Measurements from ENCODE around the gene AGBL1. TPM values are rescaled to one million over a fixed set of nuclear protein-coding genes. Genes with fewer than 3 reads are reported as not detected.
"Not testable (repeated sequence)": the region's sequence is repeated elsewhere in the genome, so short reads cannot be mapped to it uniquely, and the experiment has no call there.

Gene AGBL1
- polyA plus RNA-seq, 4 donors, result 0.06 to 0.13 (median 0.09) TPM

DNA sequence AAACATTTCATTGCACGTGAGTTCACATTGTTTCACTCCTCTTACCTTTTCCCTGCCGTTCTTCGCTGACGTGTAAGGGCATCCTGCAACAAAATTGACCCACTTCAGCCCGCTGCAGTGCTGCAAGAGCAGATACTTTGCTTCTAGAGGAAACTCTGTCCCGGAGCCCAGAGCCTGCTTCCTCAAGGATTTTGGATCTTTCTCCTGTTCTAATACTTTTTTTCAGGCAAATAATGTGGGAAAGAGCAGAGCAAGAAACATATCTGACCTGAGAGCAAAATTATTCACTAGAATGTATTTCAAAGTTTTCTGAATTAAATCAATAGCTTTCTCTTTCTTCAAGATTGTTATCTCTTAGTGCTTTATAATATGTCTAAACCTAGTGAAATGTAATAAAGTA is 303.9 kb downstream of the AGBL1 start:
- no peak for DNase-seq (ENCODE audit: low read depth in 4 of 4, low spot score in 2 of 4)

DNA sequence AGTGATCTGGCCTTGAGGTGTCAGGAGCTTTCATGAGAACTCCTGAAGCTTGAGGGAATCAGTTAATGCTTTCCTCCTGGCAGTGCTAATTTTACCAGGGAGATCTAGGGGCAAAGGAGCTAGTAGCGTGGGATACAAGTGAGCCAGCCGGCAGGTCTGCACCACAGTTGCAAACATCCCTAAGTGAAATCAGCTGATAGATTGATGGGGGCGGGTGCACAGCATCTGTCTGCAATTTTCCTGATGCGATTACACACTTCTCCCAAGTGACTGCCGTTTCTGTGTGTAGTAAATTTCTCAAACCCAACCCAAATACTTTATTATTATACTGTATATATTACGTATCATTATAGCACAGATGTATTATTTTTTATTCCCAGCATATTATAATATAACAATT is 304.5 kb downstream of the AGBL1 start:
- no peak for DNase-seq (ENCODE audit: low read depth in 4 of 4, low spot score in 2 of 4)

DNA sequence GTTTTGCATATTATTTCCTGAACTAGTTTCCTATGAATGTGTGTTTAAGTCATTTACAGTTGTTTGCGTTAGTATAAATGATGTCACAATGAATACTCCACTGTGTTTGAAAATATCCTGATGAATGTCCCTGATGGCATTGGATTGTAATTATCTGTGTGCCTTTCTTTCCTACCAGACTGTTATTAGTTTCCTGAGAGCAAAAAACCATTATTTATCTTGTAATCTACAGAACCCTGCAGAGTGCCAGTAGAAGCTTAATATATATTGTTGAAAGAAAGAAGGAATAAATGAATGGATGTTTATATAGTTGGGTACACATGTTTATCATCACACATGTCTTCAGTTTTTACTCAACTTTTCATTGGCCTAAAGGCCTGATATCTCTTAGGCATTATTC is 312.6 kb downstream of the AGBL1 start:
- DNase-seq (ENCODE audit: low read depth in 4 of 4, low spot score in 2 of 4), result no peak

DNA sequence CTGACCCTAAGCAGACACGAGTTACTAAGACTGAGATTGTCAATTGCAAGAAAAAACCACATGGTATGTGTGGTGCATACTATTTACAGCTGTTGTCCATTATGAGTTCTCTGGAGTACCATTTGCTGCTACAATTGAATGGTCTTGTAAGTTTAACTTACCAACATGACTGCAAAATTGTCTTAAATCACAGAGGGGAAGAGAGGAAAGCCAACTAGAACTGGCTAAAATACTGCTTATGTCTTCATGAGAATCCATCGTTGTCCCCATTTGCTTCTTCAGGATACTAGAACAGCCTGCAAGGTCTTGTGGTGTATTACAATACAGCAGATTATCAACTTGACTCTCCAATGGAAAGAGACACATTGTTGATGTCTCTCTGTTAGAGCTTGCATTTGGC is 313.2 kb downstream of the AGBL1 start:
- DNase-seq (ENCODE audit: low read depth in 4 of 4, low spot score in 2 of 4), result no peak

DNA sequence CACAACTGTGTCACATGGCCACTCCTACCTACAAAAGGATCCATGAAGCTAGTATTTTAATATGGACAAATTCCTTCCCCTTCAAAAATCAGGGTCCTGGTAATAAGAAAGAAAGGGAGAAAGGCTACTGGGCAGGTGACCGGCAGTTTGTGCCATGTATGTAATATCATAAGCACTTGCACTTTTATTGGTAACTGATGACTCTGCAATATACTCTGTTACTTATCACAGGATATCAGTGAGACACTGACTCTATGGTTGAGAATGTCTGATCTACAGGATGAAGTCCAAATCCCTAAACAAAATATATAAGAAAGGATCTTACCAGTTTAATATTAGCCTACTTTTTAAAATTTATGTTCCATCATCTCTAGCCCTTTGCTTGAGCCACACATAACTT is 315.2 kb downstream of the AGBL1 start:
- DNase-seq (ENCODE audit: low read depth in 4 of 4, low spot score in 2 of 4), result no peak

DNA sequence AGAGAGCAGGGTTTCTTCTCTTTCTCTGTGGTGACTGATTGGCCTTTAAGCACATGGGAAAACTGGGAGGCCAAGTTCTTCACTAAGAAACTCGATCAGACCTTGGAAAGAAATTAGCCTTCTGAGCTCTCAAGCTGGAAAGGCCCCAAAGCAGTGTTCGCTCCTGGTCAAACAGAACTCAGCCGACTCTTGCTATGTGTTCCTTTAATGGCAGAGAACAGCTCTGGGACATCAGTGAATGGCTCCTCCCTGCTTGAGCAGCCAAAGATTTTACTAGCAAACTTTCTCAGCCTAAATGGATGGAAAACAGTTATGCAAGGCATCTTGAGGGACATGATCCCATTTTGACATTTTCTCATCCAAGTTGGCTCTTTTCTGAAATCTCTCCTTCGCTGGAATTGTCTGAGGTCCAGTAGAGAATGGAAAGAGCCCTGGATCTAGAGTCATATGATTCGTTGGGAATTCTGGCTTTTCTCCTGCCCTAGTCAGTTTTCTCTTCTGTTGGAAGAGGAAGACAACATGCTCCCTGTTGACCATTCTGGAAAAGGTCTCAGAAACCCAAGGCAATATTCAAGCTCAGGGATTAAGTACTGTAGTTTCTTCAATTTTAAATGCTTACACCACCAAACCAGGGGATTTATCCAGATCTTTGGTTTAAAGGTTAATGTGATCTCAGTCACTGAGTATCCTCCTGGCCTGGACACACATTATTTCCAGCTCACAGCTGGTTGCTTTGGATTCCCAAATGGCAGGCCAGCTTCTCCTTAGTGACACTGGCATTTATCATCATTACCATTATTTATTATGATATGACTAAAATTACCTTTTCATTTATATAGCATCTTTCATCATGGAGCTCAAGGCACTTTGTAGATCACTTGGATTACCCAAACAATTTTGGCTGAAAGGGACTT is 319.6 kb downstream of the AGBL1 start:
- DNase-seq (ENCODE audit: low read depth in 4 of 4, low spot score in 2 of 4), result no peak

DNA sequence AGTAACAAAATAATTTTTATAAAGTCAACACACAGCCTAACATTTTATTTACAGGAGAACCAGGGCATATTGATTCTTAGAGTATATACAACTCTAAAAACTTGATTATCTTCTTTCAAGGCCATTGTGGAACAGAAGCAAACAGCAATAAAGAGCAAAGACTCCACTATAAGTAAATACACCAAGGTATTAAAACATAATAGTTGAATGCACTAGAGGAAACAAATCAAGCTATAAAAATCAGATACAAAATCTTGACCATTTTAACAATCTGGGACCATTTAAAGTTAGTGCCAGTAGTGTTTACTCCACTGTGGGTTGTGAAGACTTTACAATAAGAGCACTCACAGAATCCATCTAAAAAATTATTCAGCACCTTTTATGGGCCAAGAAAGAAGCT is 323.6 kb downstream of the AGBL1 start:
- no peak for DNase-seq (ENCODE audit: low read depth in 4 of 4, low spot score in 2 of 4)

DNA sequence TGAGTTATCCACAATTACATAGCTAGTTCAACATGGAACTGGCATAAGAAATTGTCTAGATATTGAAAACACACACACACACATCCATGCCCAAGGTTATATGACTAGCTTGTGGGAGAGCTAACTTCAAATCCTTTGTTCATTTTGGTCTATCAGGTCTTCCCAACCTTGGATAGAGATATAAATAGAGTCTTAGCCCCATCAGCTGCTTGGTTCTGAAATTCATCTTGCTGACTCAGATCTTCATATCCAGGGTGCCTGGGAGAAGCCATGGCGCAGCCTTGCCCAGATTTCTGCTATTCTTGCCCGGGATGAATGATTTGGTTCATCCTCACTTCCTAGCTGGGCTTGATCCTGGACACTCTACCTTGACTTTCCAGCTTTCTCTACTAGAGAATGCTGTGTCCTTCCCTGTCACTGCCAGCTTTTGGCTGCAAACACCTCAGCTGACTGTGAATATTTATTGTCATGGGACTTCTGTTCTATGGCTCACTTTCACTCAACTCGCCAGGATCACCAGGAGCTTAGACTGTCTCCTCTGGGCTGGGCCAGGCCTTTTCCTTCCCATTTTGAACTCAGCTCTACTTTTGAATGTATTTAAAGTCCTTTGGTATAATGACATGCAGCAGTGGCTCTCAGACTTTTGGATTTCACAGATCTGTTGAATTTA is 324.4 kb downstream of the AGBL1 start:
- no peak for DNase-seq (ENCODE audit: low read depth in 4 of 4, low spot score in 2 of 4)

DNA sequence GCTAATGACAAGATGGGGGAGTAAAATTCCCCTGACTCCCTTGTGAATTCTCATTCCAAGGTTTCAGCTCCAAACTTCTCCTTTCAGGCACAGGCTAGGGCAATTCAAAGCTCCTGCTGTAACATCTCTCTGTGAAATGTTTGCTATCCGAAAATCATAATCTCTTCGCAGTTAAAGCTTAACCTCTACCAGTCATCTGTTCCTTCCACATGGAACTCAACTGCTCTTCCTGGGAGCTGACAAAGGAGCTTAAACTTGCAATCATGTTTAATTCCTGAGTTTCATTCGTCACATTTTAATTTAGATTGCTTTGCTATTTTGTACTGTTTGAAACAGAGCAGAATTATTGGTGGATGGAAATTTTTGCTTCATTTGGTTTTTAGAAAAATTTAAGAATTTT is 328.6 kb downstream of the AGBL1 start:
- no peak for DNase-seq (ENCODE audit: low read depth in 4 of 4, low spot score in 2 of 4)

DNA sequence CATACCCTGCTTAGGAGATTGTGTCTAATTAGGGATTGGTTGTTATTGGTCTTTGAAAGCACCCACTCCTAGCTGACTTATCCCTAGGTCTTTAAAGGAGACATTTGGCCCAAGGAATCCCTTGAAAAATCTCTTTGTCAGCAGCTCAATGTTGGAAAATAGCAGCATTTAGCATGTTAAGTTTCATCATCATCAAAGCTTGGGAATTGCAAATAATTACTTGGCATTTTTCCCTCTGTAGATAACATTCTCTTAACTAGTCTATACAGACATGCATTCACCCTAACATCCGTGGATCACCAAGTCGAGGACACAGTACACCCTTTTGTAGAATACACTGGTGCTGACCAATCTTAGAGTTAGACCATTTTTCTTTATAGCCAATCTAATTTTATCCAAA is 332.2 kb downstream of the AGBL1 start:
- no peak for DNase-seq (ENCODE audit: low read depth in 4 of 4, low spot score in 2 of 4)

DNA sequence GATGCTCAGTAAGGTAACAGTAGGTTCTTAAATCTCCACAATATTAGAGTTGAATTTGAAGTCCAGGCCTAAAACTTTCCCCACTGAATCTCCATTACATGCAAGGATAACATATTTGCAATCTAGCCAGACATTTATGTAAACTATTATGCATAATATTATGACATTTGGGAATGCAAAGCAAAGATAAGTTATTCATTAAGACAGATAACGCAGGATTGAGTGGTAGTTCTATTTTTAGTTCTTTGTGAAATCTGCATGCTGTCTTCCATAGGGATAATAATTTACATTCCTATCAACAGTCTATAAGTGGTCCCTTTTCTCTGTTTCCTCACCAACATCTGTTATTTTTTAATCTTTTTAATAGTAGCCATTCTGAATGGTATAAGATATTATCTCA is 333.5 kb downstream of the AGBL1 start:
- DNase-seq (ENCODE audit: low read depth in 4 of 4, low spot score in 2 of 4), result no peak

DNA sequence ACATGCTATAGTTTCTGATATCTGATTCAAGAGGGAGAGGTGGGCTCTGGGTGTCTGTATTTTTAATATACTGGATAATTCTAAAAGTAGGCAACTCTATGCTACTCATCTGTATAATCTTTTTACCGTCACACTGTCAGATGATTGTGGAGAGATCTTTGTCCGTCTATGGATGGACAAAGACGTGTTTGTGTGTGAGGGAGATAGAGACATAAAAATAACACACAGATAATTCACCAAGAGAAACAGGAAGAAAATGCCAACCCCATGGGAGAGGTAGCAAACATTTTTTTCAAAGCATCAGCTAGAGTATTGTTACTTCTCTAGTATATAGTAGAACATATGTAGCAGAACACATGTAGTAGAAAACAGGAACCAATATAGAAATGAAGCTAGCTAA is 346.1 kb downstream of the AGBL1 start:
- DNase-seq (ENCODE audit: low read depth in 4 of 4, low spot score in 2 of 4), result no peak

DNA sequence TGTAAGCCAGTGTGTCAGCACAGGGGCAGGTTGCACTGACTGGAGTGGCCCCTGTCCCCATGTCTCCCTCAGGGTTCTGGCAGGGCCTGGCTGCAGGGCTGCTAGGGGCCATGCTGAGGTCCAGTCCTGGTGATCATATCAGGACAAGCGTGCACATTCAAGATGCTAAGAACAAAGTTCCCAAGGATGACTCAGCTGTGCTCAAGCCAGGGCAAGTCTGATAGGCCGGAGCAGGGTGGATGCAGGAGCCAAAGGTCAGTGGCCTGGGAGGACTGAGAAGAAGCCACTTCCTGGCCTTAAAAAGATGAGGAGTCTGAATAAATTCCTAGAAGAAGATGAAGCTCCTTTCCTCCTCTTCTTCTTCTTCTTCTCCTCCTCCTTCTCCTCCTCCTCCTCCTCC is 353.2 kb downstream of the AGBL1 start:
- DNase-seq (ENCODE audit: low read depth in 4 of 4, low spot score in 2 of 4), result no peak

DNA sequence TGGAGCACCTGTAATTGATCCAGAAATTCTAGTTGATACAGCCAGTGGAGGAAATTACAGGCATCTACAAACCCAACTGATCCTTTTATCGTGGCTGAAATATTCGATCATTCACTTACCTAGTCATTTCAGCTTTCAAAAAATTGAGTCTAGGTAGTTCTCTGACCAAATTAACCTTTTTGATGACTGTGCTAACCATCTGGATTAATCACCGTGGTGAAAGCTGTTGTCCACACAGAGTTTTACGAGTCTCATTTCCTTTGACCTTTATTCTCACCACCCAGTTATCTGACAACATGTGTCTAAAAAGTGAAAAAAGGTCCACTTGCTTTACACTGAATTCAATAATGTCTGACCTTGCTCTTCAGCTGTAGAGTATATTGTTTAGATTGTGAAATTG is 354.3 kb downstream of the AGBL1 start:
- no peak for DNase-seq (ENCODE audit: low read depth in 4 of 4, low spot score in 2 of 4)

DNA sequence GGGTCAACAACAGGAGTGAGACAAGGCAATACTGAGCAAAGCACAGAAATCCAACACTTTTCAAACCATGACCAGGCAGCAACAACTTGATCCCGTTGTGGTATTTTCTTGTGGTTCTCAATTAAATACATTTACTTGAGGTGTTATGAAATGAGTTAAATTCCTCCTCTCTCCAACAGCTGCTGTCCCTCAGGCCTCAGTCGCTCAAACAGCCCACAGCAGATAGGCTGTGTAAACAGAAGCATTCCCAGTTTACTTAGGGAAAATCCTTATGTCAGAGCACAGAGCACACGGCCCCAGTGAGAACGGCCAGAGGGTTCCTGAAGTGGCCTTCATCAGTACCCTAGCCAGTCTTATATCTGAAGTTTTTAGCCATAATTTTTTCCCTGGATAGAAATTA is 359.9 kb downstream of the AGBL1 start:
- no peak for DNase-seq (ENCODE audit: low read depth in 4 of 4, low spot score in 2 of 4)

DNA sequence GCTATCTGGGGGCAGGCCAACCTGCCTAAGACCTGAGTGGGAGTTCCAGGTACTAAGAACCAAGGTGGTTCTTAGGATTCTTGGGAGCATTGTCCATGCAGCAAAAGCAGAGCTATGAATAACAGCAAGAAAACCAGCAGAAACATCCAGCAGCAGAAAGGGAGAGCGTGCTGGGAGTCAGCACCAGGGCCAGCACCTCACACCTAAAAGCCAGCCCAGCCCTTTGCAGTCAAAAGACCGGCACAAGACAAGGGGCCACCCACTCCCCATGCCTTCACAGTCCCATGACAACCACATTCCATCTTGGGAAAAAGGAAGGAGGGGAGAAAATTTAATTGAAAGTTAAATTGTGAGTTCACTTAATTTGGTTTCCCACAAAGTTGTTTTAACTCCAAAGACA is 364.9 kb downstream of the AGBL1 start:
- peak in 1 of 4 donors; percentile 2 for DNase-seq (ENCODE audit: low read depth in 4 of 4, low spot score in 2 of 4)

DNA sequence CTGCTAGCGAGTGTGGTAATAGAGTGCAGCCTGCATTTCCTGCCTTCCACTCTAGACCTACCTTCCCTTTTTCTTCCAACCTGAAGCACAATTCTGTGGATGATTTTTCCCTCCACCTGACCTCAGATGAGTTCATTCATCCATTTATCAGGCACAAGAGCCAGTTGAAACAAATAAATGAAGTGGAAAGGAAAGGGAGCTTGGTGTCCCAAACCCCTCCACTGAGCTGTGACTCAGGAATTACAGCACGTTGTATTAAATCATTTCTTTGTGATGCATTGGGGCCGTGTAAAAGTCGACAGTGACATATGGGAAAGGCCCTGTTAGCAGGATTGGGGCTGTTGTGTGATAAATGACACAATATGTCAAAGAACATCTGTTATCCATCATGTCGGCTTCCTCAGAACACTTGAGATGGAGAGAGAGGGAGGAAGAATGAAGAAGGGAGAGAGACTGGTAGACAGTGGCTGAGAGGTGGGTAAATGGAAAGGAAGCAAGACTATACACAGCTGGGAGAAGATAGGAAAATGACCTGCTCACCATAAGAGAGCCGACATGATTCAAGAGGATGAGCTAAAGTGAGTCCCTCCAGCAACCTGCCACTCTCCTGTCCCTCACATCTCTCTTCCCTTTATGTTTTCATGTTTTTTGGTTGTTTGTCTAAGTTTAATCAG is 366.0 kb downstream of the AGBL1 start:
- no peak for DNase-seq (ENCODE audit: low read depth in 4 of 4, low spot score in 2 of 4)

DNA sequence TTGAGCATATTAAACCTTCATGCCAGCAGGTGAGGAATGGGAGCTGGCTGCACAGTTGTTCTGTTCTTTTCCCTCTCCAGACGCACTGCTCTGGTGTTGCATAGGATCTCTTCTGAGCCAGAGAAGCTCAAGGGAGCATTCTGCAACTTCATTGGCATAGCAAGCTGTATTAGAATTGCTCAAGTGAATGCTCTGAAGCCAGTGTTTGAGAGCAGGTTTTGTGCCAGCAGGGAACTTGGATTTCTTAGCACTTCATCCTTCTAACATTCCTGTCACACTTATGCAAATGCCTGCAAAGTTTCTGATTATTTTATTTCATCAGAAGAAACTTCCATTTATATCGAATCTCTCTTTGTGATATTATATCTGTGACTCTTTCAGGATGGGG is 366.6 kb downstream of the AGBL1 start:
- no peak for DNase-seq (ENCODE audit: low read depth in 4 of 4, low spot score in 2 of 4)

DNA sequence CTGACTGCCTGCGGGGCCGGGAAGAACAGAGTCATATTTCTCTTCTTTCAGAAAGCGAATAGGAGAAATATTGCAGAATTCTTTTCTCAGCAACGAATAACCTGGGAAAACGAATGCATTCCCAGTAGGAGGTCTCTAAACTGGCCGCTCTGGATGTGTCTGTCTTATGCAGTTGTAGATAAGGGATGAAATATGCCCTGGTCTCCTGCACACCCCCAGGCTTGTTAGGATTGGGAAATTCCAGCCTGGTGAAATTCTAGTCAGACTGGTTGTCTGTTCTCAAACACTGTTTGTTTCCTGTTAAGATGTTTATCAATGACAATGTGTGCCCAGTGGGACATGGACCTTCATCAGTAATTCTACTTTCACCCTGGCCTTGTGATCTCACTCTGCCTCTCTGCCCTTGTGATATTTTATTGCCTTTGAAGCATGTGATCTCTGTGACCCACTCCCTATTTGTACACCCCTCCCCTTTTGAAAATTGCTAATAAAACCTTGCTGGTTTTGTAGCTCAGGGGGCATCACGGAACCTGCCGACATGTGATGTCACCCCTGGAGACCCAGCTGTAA is 385.9 kb downstream of the AGBL1 start:
- DNase-seq (ENCODE audit: low read depth in 4 of 4, low spot score in 2 of 4), result not testable (repeated sequence)

DNA sequence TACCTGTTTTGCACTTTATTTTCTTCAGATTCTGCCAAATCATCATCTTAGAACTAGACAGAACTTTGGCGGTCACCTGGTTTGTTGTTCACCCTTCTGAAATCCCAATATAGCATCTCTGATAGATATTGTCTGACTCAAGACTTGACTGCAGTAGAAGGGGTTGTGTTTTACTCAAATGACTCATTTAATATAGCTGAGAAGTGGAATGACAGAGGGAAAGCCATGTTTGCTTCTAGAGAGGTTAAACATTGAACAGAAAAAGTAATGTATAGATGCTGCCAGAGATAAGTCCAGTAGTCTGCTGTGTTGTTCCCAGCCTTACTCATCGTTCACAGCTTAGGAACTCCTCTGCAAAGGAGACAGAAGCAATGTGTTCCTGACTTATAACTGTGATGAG is 402.0 kb downstream of the AGBL1 start:
- DNase-seq (ENCODE audit: low read depth in 4 of 4, low spot score in 2 of 4), result no peak

DNA sequence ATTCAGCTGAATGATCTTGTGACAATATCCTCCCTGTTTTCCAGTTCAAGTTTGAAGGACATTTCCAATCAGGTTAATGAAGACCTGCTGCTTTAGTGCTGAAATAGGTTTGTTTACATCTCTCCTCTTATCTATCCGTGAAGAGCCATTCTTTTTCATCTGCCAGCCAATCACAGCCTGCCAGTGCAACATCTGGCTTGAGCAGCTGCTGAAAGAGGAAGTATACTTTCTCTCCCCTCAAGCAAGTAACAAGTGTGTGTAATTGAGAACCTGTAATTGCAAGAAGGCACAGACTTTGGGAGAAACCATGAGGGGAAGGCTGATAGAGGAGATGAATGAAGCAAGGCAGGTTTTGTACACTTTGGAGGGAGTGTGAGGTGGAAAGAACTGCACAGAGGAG is 404.3 kb downstream of the AGBL1 start:
- no peak for DNase-seq (ENCODE audit: low read depth in 4 of 4, low spot score in 2 of 4)

Measured in left renal cortex interstitium (tissue), 4 donors.